GM23248 (cell line): Measurements from ENCODE around the gene SRSF5.

Experiments
- EZH2 ChIP-seq: fragments of 200-600 bp; sonication (generic); IDR thresholded peaks from 2 replicates; pipeline ENCODE4 v1.6.1; 2018; ENCODE audit warnings: antibody characterized with exemption, mild to moderate bottlenecking; ENCODE audit not compliant: insufficient read depth, poor library complexity, severe bottlenecking
- EZH2phosphoT487 ChIP-seq: fragments of 200-600 bp; sonication (generic); IDR thresholded peaks from 2 replicates; pipeline ENCODE4 v1.6.1; 2018; ENCODE audit warnings: antibody characterized with exemption, moderate library complexity, mild to moderate bottlenecking, low read depth; ENCODE audit not compliant: insufficient read depth

GRCh38 chr14:69775012-69775411, 8.1 kb downstream of the SRSF5 start:
- TF ChIP-seq EZH2phosphoT487 (no peak), EZH2 (no peak)
